H1 (cell line): ENCODE measurements around the gene ZCCHC17. TPM values are rescaled to one million over a fixed set of nuclear protein-coding genes. Genes with fewer than 3 reads are reported as not detected.

Source experiments
- CTCF ChIA-PET: fragments of 300-600 bp; sonication (Branson Sonifier 250); formaldehyde crosslinking; loops from one replicate; lab custom pipeline; 2021; ENCODE audit not compliant: partially characterized antibody; lab: Charles Lee
- POLR2A ChIA-PET: fragments of 300-600 bp; sonication (Branson Sonifier 250); formaldehyde crosslinking; loops from one replicate; lab custom pipeline; 2021; ENCODE audit warnings: inconsistent platforms; ENCODE audit not compliant: partially characterized antibody; lab: Charles Lee
- DNase-seq, 2 experiments: peaks; one replicate each; pipeline versions ENCODE4 v3.0.0 to v3.0.0-alpha.2; 2010 to 2022; ENCODE audit warnings: low spot score in 2 of 2, low read depth in 1 of 2, mixed read lengths in 1 of 2
- FAIRE-seq: peaks from 2 replicates; lab custom pipeline; 2011; peaks lifted over from hg19 to GRCh38; lab: Jason Lieb, UNC
- H2AFZ ChIP-seq: 2 replicates; pipeline ENCODE4 v1.8.1; 2012; ENCODE audit warnings: low read length, inconsistent platforms
- H2AK5ac ChIP-seq: 2 replicates; pipeline ENCODE4 v1.6.1; 2013; ENCODE audit warnings: low read depth, low read length
- H2BK120ac ChIP-seq: replicated peaks from 2 replicates; pipeline ENCODE3; 2013; ENCODE audit warnings: low read depth, low read length, inconsistent platforms
- H2BK12ac ChIP-seq: 2 replicates; pipeline ENCODE4 v1.6.1; 2013; ENCODE audit warnings: low read depth, low read length
- H2BK15ac ChIP-seq: 2 replicates; pipeline ENCODE4 v1.6.1; 2013; ENCODE audit warnings: low read length
- H2BK20ac ChIP-seq: 2 replicates; pipeline ENCODE4 v1.6.1; 2013; ENCODE audit warnings: low read length
- H2BK5ac ChIP-seq: 2 replicates; pipeline ENCODE4 v1.6.1; 2013; ENCODE audit warnings: low read depth, low read length
- H3K14ac ChIP-seq: 2 replicates; pipeline ENCODE4 v1.6.1; 2013; ENCODE audit warnings: inconsistent platforms; ENCODE audit not compliant: insufficient read length
- H3K18ac ChIP-seq: 2 replicates; pipeline ENCODE4 v1.6.1; 2013; ENCODE audit warnings: low read length; ENCODE audit errors: extremely low read depth
- H3K23ac ChIP-seq: 2 replicates; pipeline ENCODE4 v1.6.1; 2013; ENCODE audit warnings: inconsistent platforms; ENCODE audit not compliant: insufficient read length
- H3K23me2 ChIP-seq: 2 replicates; pipeline ENCODE4 v1.6.1; 2013; ENCODE audit warnings: low read depth, low read length
- H3K27ac ChIP-seq: 2 replicates; pipeline ENCODE4 v1.6.1; 2011; ENCODE audit warnings: low read depth, low read length, inconsistent platforms
- H3K27me3 ChIP-seq, 4 experiments: replicated peaks in 1 of 4; 1 replicate in 1 of 4; 2 replicates in 3 of 4; pipeline versions ENCODE4 v1.6.1 to v1.8.1; 2011 to 2013; ENCODE audit warnings: low read length in 3 of 4, mild to moderate bottlenecking in 3 of 4, inconsistent platforms in 2 of 4, mixed read lengths in 2 of 4, moderate library complexity in 1 of 4; ENCODE audit not compliant: control insufficient read depth in 3 of 4, insufficient read depth in 3 of 4; ENCODE audit errors: extremely low read depth in 1 of 4
- H3K36me3 ChIP-seq, 4 experiments: 2 replicates each; pipeline versions ENCODE4 v1.6.1 to v1.8.1; 2011 to 2013; ENCODE audit warnings: mild to moderate bottlenecking in 4 of 4, low read length in 3 of 4, moderate library complexity in 2 of 4, control low read depth in 1 of 4, inconsistent platforms in 1 of 4; ENCODE audit not compliant: insufficient read depth in 4 of 4, control insufficient read depth in 2 of 4
- H3K4ac ChIP-seq: replicated peaks from 2 replicates; pipeline ENCODE3; 2013; ENCODE audit warnings: low read length, low read depth, mixed read lengths, inconsistent platforms; ENCODE audit not compliant: insufficient read length
- H3K4me1 ChIP-seq, 4 experiments: replicated peaks in 1 of 4; 1 replicate in 1 of 4; 2 replicates in 3 of 4; pipeline versions ENCODE4 v1.6.1 to v1.8.1; 2011 to 2013; ENCODE audit warnings: low read length in 3 of 4, inconsistent platforms in 2 of 4, mixed read lengths in 1 of 4; ENCODE audit not compliant: insufficient read depth in 4 of 4, control insufficient read depth in 3 of 4
- H3K4me2 ChIP-seq, 2 experiments: 2 replicates each; pipeline versions ENCODE4 v1.6.1 to v1.8.1; 2011 to 2013; ENCODE audit warnings: low read depth in 2 of 2, low read length in 2 of 2, control low read depth in 1 of 2, inconsistent platforms in 1 of 2, mild to moderate bottlenecking in 1 of 2; ENCODE audit not compliant: insufficient read depth in 1 of 2
- H3K4me3 ChIP-seq, 4 experiments: fragments of 200-600, 300-600 bp in 1 of 4; sonication (generic), shearing (Covaris generic), sonication (Bioruptor Twin) in 1 of 4; 2 replicates each; pipeline versions ENCODE4 v1.5.1 to v1.8.1; 2011 to 2016; ENCODE audit warnings: low read length in 4 of 4, low read depth in 3 of 4, control low read depth in 2 of 4, inconsistent platforms in 2 of 4, mild to moderate bottlenecking in 2 of 4, mixed read lengths in 1 of 4, moderate library complexity in 1 of 4; ENCODE audit not compliant: insufficient read depth in 2 of 4; ENCODE audit errors: extremely low read depth in 1 of 4
- H3K56ac ChIP-seq: replicated peaks from 2 replicates; pipeline ENCODE3; 2013; ENCODE audit warnings: low read depth, mild to moderate bottlenecking, mixed read lengths, low read length, inconsistent platforms; ENCODE audit not compliant: insufficient read length
- H3K79me1 ChIP-seq: 2 replicates; pipeline ENCODE4 v1.6.1; 2013; ENCODE audit warnings: low read depth, low read length, control low read depth
- H3K79me2 ChIP-seq, 2 experiments: 2 replicates each; pipeline versions ENCODE4 v1.6.1 to v1.8.1; 2012 to 2013; ENCODE audit warnings: low read length in 2 of 2, mild to moderate bottlenecking in 2 of 2, inconsistent platforms in 1 of 2; ENCODE audit not compliant: insufficient read depth in 2 of 2, control insufficient read depth in 1 of 2
- H3K9ac ChIP-seq, 4 experiments: replicated peaks in 1 of 4; 1 replicate in 1 of 4; 2 replicates in 3 of 4; pipeline versions ENCODE4 v1.6.1 to v1.8.1; 2011 to 2013; ENCODE audit warnings: low read depth in 3 of 4, low read length in 3 of 4, control low read depth in 2 of 4, mild to moderate bottlenecking in 2 of 4, moderate library complexity in 2 of 4, inconsistent platforms in 1 of 4; ENCODE audit errors: extremely low read depth in 1 of 4
- H3K9me3 ChIP-seq, 2 experiments: 2 replicates each; pipeline versions ENCODE4 v1.6.1 to v1.8.1; 2012 to 2013; ENCODE audit warnings: mild to moderate bottlenecking in 2 of 2, moderate library complexity in 2 of 2, control low read depth in 1 of 2, inconsistent platforms in 1 of 2, low read depth in 1 of 2, low read length in 1 of 2, mixed read lengths in 1 of 2; ENCODE audit not compliant: insufficient read depth in 2 of 2
- H4K20me1 ChIP-seq, 2 experiments: replicated peaks in 1 of 2; 2 replicates each; pipeline versions ENCODE3 to v1.8.1; 2011 to 2013; ENCODE audit warnings: inconsistent platforms in 2 of 2, low read length in 2 of 2, mild to moderate bottlenecking in 1 of 2; ENCODE audit not compliant: insufficient read depth in 2 of 2, control insufficient read depth in 1 of 2
- H4K5ac ChIP-seq: 2 replicates; pipeline ENCODE4 v1.6.1; 2013; ENCODE audit warnings: low read length, low read depth, mixed read lengths, inconsistent platforms; ENCODE audit not compliant: insufficient read length
- H4K8ac ChIP-seq: 2 replicates; pipeline ENCODE4 v1.8.0; 2013; ENCODE audit warnings: mild to moderate bottlenecking, moderate library complexity, low read length, inconsistent platforms; ENCODE audit not compliant: insufficient read depth; ENCODE audit errors: extremely low read depth
- H4K91ac ChIP-seq: replicated peaks from 2 replicates; pipeline ENCODE3; 2013; ENCODE audit warnings: low read length, mixed read lengths, inconsistent platforms; ENCODE audit not compliant: insufficient read length
- CEBPB ChIP-seq: IDR thresholded peaks from 2 replicates; pipeline ENCODE4 v1.6.1; 2012; ENCODE audit warnings: low read depth, low read length
- MAFK ChIP-seq: IDR thresholded peaks from 2 replicates; pipeline ENCODE4 v1.6.1; 2012; ENCODE audit warnings: low read depth, mild to moderate bottlenecking, improper control_type of control experiment, low read length
- TCF12 ChIP-seq: IDR thresholded peaks from 2 replicates; pipeline ENCODE4 v1.6.1; 2011; ENCODE audit warnings: low read depth, mild to moderate bottlenecking, low read length
- WGBS, 2 experiments: shearing (Covaris generic) in 1 of 2; methylation state at CpG; one replicate each; pipeline versions ENCODE4 v1.1.6 to v1.1.7; 2013 to 2015; ENCODE audit warnings: low lambda C conversion rate in 2 of 2, mixed read lengths in 2 of 2, inconsistent platforms in 1 of 2, low coverage in 1 of 2, missing lambda C conversion rate in 1 of 2; ENCODE audit not compliant: insufficient replicate concordance in 2 of 2, insufficient coverage in 1 of 2, insufficient read length in 1 of 2; ENCODE audit errors: extremely low coverage in 1 of 2, missing lambda C conversion rate in 1 of 2; 5-methylcytosine and 5-hydroxymethylcytosine counted together
- polyA plus RNA-seq, 7 experiments: library from polyadenylated mRNA; depleted of rRNA in 3 of 7; stranded (reverse) in 5 of 7; unstranded in 2 of 7; fragments of >200 nt in 5 of 7; fragments of 200-250 nt in 2 of 7; gene quantifications; 1 replicate in 5 of 7; 2 replicates in 1 of 7; 4 replicates in 1 of 7; pipeline versions ENCODE4 v1.2.1 to v1.2.3, GENCODE V29; 2011 to 2013; ENCODE audit warnings: missing spikeins in 2 of 7, mixed read lengths in 2 of 7
- total RNA-seq: library from RNA; stranded (reverse); fragmentation: NEBNext Ultra II Directional; extraction: Animal tissue kit (Norgen Biotek cat#: 25700); gene quantifications from 2 replicates; pipeline ENCODE4 v1.2.1, GENCODE V29; 2021

ZCCHC17 gene
- total and polyA plus RNA-seq, 2 of the 8 experiments (the other 6 are each of a cell fraction or from before 2014, with no cell fraction given), result 51.6 to 59.3 TPM

- Histone ChIP-seq H2AK5ac (no peak overlapping the region), H2BK20ac (no peak overlapping the region), H3K36me3 (no peaks in the 10 kb centered on the region), H4K91ac (no peak overlapping the region), H3K23me2 (peaks cover 11% of the 10 kb centered on the region), H3K4me1 (peaks cover 8 to 19% (median 17%) of the 10 kb centered on the region in 4 experiments), H3K27me3 (0 out of 7 replicates have a peak, but pooled peaks cover 0 to 2% (median 0%) of the 10 kb centered on the region in 4 experiments), H3K56ac (no peak overlapping the region), H3K9ac (no peak overlapping the region), H4K20me1 (no peaks in the 10 kb centered on the region), H3K4me3 (no peak overlapping the region), H4K8ac (no peak overlapping the region), H2BK5ac (no peak overlapping the region), H3K14ac (no peak overlapping the region), H3K27ac (no peak overlapping the region), H2BK15ac (no peak overlapping the region), H2BK12ac (no peak overlapping the region), H3K23ac (no peak overlapping the region), H3K4me2 (no peak overlapping the region), H3K9me3 (no peaks in the 10 kb centered on the region), H2BK120ac (no peak overlapping the region), H3K4ac (no peak overlapping the region), H4K5ac (no peak overlapping the region), H3K79me2 (no peaks in the 10 kb centered on the region), H3K18ac (no peak overlapping the region), H3K79me1 (no peaks in the 10 kb centered on the region), H2AFZ (no peak overlapping the region)
- FAIRE-seq (no peak), DNase-seq (no peak)
- WGBS, 2 experiments, result 91% methylated on average over 3 of the region's 3 CpGs; no CpG with 5 or more reads in 1 of the 2 experiments
- ChIA-PET CTCF (interaction anchor here (0.6 to 2.9 kb wide), 6 partner anchors 12 to 307 kb away, joined by 3 to 14 read pairs (median 4); no protein-coding TSS in a partner anchor), POLR2A (no interaction called here)
- no peak for TF ChIP-seq CEBPB
- TF ChIP-seq TCF12, result no peak
- TF ChIP-seq MAFK, result no peak
Observed at GRCh38 chr1:31377364-31377863, 80.6 kb downstream of the ZCCHC17 start.
